ENCODE data around the gene DUS1L. TPM values are rescaled to one million over a fixed set of nuclear protein-coding genes. Genes with fewer than 3 reads are reported as not detected.

Gene DUS1L
- total and polyA plus RNA-seq, 4 donors, result 40.0 to 179 (median 100.0) TPM

- peaks cover 4 to 90% (median 17%) of the 10 kb centered on the region in 4 donors for H3K36me3 ChIP-seq (ENCODE audit: control insufficient read depth in 4 of 4, insufficient read depth in 4 of 4, low read length in 4 of 4)
- H3K9ac ChIP-seq (ENCODE audit: insufficient read depth in 1 of 2, low read length in 2 of 2), result no peak overlapping the region
- no peak for ATAC-seq (ENCODE audit: insufficient read depth, low FRiP score)
- no peaks in the 10 kb centered on the region for H3K4me1 ChIP-seq (ENCODE audit: control insufficient read depth in 5 of 5, insufficient read depth in 5 of 5, low read length in 5 of 5)
- no peak overlapping the region for H3K4me3 ChIP-seq
- WGBS, 2 donors, result 91% methylated on average over 16 to 22 of the region's 22 CpGs
- no peaks in the 10 kb centered on the region for H3K27me3 ChIP-seq (ENCODE audit: control insufficient read depth in 3 of 3, insufficient read depth in 3 of 3, low read length in 2 of 3)
- TF ChIP-seq CTCF (IDR thresholded peaks at IDR 0.05; ENCODE audit: control extremely low read depth, extremely low read depth), result no peak
- H3K27ac ChIP-seq (ENCODE audit: low read depth in 1 of 2, low read length in 1 of 2), result no peak overlapping the region
- DNase-seq, result no peak
- H3K9me3 ChIP-seq (ENCODE audit: control insufficient read depth in 4 of 4, insufficient read depth in 3 of 4, low read length in 3 of 4), result peaks cover 0 to 2% (median 0%) of the 10 kb centered on the region in 4 donors
Observed at GRCh38 chr17:82081966-82082365, 16.4 kb upstream of the DUS1L start.

- H3K36me3 ChIP-seq (ENCODE audit: control insufficient read depth in 4 of 4, insufficient read depth in 4 of 4, low read length in 4 of 4), result peaks cover 4 to 86% (median 14%) of the 10 kb centered on the region in 4 donors
- DNase-seq, result no peak
Observed at GRCh38 chr17:82081546-82081945, 15.9 kb upstream of the DUS1L start.

GRCh38 chr17:82080789-82081464 lies 15.3 kb upstream of the DUS1L start:
- no peak overlapping the region for H3K4me3 ChIP-seq
- TF ChIP-seq CTCF (IDR thresholded peaks at IDR 0.05; ENCODE audit: control extremely low read depth, extremely low read depth), result no peak
- peaks cover 0 to 2% (median 0%) of the 10 kb centered on the region in 4 donors for H3K9me3 ChIP-seq (ENCODE audit: control insufficient read depth in 4 of 4, insufficient read depth in 3 of 4, low read length in 3 of 4)
- no peaks in the 10 kb centered on the region for H3K4me1 ChIP-seq (ENCODE audit: control insufficient read depth in 5 of 5, insufficient read depth in 5 of 5, low read length in 5 of 5)
- H3K27ac ChIP-seq (ENCODE audit: low read depth in 1 of 2, low read length in 1 of 2), result no peak overlapping the region
- H3K36me3 ChIP-seq (ENCODE audit: control insufficient read depth in 4 of 4, insufficient read depth in 4 of 4, low read length in 4 of 4), result peaks cover 4 to 80% (median 11%) of the 10 kb centered on the region in 4 donors
- no peaks in the 10 kb centered on the region for H3K27me3 ChIP-seq (ENCODE audit: control insufficient read depth in 3 of 3, insufficient read depth in 3 of 3, low read length in 2 of 3)
- ATAC-seq (ENCODE audit: insufficient read depth, low FRiP score) (no peak), DNase-seq (no peak)
- WGBS, 2 donors, result 96 to 97% methylated on average over 43 to 44 of the region's 44 CpGs
- H3K9ac ChIP-seq (ENCODE audit: insufficient read depth in 1 of 2, low read length in 2 of 2), result no peak overlapping the region

More at GRCh38 chr17:82081546-82081945, 15.9 kb upstream of the DUS1L start:
- no peak for ATAC-seq (ENCODE audit: insufficient read depth, low FRiP score)
- Histone ChIP-seq H3K27ac (ENCODE audit: low read depth in 1 of 2, low read length in 1 of 2) (no peak overlapping the region), H3K9me3 (ENCODE audit: control insufficient read depth in 4 of 4, insufficient read depth in 3 of 4, low read length in 3 of 4) (peaks cover 0 to 2% (median 0%) of the 10 kb centered on the region in 4 donors), H3K4me3 (no peak overlapping the region), H3K9ac (ENCODE audit: insufficient read depth in 1 of 2, low read length in 2 of 2) (no peak overlapping the region), H3K27me3 (ENCODE audit: control insufficient read depth in 3 of 3, insufficient read depth in 3 of 3, low read length in 2 of 3) (no peaks in the 10 kb centered on the region), H3K4me1 (ENCODE audit: control insufficient read depth in 5 of 5, insufficient read depth in 5 of 5, low read length in 5 of 5) (no peaks in the 10 kb centered on the region)
- 94 to 96% methylated on average over 17 to 19 of the region's 20 CpGs for WGBS, 2 donors
- no peak for TF ChIP-seq CTCF (IDR thresholded peaks at IDR 0.05; ENCODE audit: control extremely low read depth, extremely low read depth)

All from lung (tissue), 12 donors.